GM19351 (cell line): ENCODE data around the gene CDS2.

Source experiments
- ATAC-seq: cut with Tn5 transposase; IDR thresholded peaks from one replicate; pipeline ENCODE4 v1.9.1; 2021; ENCODE audit warnings: mild to moderate bottlenecking, moderate library complexity; ENCODE audit not compliant: unreplicated experiment

Gene CDS2

DNA sequence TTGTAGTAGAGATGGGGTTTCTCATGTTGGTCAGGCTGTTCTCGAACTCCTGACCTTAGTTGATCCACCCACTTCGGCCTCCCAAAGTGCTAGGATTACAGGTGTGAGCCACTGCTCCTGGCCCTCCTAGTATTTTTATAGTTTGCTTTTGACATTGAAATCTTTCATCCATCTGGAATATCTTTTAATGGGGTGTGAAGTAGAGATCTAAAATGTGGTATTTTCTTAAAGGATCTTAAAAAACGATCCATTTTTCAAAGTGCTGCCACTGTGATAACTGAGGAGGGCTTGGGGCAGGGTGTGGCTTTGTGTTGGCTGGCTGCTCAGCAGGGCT, 23.1 kb downstream of the CDS2 start:
- ATAC-seq: no peak

DNA sequence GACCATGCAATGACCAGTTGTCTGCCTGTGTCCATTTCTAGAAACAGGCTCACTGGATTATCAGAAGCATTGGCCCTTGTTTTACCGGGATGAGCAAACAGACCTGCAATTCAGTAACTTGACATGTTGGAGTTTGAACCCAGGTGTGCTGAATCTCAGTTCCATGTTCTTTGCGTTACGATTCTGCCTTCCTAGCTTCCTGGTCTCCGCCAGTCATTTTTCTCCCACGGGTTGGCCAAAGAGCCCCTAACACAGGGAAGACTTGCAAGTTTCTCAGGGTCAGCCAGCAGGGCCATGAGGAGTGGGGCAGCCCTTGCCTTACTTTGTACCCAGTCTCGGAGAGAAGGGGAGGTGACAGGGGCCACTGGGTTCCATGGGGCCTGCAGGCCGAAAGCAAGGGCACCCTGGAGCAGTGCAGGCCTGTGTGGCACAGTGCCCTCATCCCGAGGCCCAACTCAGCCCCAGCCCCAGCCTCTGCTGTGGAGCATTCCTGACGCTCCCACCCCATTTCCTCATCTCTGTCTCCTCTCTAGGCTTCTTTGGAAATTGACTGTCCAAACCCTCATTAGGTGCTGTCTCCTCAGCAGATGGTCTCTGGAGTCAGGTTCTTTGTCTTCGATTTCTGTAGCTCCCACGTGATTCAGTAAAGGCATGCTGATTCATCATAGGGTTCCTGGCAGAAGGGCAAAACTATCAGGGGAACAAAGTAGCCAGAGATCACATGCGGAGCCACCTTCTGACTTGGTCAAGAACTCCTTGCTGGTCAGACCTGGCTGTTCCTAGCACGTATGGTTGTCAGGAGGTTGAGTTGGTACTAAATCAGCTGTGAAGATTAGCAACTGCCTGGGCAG, 23.6 kb downstream of the CDS2 start:
- no peak for ATAC-seq

DNA sequence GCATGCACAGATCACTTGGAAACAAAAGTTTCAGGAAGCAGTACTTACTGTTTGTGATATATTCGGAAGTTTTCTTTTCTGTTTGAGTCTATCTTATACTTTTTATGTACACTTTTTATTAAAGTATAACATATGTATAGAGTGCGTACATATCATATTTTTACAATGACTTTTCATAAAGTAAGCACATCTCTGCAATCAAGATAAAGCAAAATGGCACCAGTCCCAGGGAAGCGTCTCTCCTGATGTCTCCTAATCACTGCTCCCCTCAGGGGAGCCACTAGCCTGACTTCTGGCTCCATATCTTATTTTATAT, 26.3 kb downstream of the CDS2 start:
- no peak for ATAC-seq

DNA sequence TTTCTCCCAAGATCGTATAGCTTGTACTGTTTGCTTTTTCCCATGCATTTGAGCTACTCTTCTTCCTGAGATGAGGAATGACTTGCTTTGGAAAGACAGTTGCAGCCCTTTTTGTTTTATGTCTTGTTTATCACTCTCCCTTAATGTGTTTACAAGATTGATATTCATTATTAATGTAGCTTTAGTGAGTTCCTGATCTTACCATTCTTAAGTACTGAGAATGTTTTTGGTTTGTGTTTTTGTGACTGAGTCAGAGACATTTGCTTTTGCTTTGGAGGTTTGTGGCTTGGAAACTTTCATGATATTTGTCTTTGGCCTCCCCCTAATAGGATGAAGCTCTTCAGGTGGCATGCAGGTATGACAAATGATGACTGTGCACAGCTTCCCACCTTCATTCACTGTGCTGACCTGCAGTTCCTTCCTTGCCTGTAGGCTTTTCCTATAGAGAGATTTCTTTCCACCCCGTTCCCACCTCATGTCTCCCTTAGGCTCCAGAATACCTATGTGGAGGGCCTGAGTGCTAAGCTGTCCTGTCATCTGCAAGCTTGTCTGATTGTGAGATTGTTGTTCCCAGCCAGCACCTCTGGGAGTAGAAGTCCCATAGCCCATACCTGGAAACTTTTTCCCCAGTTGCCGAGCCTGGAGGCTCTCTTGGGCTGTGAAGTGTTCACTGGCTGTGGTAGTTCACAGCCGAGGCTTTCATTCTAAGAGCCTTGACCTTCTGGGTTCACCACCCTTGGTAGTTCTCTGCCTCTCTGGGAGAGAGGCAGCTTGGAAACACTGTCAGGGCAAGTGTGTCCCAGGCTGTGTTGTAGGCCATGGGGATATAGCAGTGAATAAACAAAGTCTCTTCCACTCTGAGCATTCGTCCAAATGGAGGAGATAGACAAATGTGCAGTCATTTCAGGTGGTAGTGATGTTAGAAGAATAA, 27.1 kb downstream of the CDS2 start:
- no peak for ATAC-seq

DNA sequence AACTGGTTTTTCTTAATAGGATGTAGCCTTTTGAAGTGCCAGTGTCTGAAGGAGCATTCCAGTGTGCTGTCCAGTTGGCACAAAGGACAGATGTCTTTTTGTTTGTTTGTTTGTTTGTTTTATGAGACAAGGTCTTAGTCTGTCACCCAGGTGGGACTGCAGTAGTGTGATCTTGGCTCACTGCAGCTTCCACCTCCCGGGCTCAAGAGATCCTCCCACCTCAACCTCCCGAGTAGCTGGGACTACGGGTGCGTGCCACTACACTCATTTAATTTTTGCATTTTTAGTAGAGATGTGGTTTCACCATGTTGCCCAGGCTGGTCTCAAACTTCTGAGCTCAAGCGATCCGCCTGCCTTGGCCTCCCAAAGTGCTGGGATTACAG, 27.7 kb downstream of the CDS2 start:
- no peak for ATAC-seq

DNA sequence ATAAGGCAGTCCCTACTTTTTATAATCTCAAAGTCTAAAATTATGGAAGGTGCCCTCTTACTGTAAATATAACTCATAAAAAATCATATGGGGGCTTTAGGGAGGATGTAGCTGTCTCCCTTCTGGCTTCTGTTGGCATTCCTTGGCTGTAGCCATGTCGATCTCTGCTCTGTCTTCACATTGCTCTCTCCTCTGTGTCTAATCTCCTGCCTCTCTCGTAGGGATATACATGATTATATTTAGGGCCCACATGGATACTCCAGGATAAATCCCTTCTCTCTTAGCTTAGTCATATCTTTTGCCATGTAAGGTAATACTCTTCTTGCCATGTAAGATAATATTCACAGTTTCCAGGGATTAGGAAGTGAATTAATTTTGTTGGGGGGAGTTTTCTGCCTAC, 28.6 kb downstream of the CDS2 start:
- ATAC-seq: no peak

DNA sequence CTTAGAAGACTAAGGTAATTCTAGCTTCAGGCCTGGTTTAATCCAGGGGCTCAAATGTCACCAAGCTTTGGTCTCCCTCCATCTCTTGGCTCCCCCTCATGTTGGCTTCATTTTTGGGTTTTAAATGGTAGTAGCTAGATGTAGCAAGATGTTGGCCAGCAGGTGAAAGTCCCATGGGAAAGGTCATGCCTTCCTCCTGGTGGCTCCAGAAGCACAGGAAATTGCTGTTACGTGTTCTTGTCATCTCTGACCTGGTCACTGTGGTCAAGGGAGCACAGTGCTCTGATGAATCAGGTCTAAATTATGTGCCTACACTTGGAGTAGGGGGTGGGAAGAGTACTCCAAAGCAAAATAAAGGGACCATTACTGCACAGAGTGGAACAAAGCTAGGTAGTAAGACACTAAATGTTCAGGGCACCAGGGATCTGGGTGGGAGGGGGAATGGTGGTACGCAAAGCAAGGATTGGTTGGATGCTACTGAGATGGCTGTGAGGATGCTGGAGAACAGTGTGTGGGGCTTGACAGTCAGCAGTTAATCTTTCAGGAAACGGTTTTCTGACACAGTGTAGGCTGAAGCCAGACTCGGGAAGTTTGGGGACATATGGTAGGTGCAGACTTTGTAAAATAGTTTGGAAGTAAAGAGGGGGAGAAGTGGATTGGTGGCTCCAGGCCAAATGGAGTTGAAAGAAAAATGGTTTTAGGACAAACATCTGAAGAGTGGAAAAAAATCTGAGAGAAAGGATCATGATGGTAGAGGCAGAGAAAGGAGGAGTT, 30.1 kb downstream of the CDS2 start:
- ATAC-seq: no peak

DNA sequence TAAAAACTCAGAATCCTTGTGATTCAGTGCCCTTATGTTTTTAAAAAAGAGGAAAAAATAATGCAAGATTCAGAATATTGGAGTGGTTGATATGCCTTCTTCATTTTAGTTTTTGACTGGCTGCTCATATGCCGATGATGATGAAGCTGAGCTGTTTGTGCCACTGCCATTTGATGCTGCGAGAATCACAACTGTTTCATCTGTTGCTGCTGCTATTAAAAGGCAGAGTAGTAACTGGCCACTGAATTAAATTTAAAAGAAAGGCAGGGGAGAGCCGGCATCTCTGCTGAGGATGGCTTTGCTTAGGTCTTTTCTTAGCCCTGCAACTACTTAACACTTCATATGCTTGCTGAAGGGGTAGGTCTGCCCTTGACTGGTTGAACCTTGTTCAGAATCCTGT, 33.1 kb downstream of the CDS2 start:
- ATAC-seq: no peak

DNA sequence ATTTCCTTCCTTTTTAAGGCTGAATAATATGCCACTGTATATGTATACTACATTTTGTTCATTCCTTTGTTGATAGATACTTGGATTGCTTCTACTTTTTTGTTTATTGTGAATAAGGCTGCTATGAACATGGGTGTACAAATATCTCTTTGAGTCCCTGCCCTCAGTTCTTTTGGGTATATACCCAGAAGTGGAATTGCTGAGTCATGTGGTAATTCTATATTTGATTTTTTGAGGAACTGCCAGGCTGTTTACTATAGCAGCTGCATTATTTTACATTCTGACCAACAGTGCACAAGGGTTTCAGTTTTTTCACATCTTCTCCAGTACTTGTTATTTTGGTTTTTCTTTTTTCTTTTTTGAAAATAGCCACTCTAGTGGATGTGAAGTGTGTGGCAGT, 34.1 kb downstream of the CDS2 start:
- no peak for ATAC-seq

DNA sequence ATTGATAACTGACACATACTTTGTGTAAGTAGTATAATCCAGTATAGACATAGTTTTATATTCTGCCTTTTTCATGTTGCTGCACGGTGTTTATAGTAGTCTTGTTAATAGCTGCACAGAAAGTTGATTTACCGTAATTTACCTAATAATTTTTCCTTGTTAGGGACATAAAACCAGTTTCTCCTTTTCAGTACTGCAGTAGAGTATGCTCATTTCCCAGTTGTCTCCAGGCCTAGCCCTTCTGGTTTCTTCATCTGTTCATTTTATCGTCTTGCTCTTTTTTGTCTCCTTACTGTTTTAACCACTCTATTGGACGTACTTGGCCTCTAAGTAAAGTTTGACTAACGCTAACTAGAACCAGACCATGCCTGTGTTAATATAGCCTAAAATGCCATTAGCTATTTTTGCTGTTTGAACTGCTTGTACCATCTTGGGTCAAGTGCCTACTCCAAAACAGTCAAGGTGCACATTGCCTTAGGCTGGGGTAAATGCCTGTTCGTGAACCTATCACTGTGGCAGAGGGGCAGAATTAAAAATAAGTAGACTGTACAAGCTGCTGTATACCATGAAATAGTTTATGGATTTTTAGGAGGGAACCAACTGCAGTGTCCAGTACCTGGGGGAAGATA, 34.8 kb downstream of the CDS2 start:
- ATAC-seq: no peak

DNA sequence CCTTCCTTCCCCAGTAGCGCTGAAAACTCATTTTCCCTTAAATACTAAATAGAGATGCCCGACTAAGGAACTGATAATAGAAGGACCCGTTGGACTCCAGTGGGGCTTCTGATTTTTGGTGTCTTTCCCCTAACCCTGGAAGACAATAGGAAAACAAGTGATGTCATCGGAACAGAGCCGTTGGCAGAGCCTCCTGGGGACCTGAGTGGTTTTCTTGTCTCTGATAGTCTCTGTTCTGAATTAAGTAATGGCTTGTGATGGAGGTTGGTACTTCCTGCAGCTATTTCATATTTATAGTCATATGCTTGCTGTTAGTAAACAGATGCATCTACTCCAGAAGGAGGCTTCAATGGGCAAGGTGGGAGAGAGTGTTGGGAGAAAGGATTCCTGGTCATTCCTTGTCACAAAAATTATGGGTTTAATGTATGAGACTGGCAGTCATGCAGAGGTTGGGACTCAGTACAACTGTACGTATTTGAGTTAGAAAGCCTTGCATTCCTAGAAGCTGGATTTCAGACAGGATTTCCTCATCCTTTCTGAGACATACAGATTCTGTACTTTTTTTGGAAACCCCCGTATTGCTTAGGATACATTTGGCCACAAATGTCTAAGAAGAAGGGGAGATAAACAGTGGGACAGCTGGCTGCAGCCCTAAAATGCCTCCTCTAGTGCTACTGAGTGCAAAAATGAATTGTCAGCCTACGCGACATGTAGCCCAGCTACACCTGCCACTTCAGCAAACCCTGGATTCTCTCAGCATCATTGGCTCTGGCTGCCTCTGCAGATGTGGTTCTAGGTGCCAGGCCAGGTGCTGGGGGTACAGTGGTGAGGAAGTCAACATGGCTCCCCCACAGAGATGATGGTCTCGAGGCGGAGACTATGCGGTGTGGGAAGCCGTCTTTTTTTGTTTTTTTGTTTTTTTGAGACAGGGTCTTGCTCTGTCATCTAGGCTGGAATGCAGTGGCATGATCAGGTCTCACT, 38.1 kb downstream of the CDS2 start:
- no peak for ATAC-seq

DNA sequence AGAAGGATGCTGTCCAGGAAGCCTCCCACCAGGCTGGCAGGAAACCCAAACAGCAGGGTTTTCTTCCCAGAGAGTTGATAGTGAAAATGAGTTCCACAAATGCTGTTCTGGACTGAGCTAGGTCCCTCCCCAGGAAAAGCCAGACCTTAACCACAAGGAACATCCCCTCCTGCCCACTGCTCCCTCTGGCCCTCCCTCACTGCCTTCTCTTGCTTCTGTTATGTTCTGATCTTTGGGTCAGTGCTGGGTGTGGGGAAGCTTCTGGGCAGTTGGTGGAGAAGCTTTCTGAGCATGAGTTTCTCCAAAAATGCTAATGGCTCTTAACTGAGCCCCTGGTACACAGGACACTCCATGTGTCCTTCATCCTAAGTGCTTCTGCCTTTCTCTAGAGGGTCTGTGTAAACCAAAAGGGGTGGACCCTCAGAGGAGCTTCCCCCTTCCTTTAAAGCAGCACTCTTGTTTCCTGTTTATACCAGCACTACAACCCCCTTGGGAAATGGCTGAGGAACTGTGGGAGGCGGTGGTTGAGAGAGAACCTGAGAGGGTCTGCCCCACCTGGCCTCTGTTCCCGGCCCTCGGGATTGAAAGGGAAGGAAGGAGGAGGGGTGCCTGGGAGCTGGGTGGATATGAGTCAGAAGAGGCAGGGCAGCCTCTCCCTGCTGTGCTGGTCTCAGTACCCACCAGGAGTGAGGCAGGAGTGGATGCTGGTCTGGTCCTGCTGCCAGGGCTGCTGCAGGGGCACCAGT, 42.0 kb downstream of the CDS2 start:
- ATAC-seq: no peak

DNA sequence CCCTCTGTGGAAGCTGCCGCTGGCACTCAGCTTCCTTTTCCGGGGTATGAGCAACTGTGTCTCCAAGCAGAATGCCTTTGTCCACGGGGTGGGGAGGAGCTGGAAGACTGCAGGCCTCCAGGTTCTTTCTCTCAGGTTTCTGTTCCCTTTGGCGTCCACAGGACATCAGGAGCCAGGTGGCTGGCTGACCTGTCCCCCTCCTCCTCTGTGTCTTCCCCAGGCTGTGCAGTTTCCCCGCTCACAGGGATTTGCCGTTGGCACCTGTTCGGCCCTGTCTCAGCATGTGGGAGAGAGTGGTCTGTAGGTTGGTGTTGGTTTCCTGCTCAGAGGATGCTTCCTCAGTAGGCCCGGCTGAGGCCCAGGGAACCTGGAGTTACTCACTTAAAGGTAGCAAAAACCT, 43.5 kb downstream of the CDS2 start:
- ATAC-seq: no peak

DNA sequence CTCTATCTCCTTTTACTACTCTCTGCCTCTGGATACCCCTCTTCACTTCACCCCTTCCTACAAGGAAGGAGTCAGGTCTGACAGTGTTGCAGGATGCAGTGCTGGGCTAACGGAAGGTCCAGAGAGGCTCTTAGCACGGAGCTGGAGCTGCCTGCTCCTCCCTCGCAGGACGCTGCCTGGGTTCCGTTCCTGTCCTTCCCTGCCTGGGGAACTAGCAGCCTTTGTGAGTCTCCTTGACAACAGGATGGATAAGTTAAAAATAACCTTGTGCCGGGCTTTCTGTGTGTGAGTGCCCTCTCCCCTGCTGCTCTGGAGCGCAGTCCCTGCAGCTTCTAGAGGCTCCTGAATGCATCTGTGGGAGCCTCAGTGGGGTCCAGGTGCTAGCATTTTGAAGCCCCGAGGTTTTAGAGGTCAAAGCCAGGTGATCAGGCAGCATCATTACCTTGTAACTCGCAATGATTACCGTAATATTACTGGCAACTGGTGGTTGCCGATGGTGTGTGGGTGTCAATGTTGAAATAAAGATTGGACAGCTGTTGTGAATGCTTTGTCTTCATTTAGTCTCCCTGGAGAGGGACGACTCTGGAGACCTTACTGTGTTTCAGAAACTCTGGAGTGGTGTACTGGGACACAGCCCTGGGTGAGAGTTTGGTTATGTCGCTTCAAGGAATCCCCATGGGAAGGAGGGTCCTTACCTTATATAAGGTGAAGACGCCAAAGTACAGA, 44.4 kb downstream of the CDS2 start:
- ATAC-seq: no peak

DNA sequence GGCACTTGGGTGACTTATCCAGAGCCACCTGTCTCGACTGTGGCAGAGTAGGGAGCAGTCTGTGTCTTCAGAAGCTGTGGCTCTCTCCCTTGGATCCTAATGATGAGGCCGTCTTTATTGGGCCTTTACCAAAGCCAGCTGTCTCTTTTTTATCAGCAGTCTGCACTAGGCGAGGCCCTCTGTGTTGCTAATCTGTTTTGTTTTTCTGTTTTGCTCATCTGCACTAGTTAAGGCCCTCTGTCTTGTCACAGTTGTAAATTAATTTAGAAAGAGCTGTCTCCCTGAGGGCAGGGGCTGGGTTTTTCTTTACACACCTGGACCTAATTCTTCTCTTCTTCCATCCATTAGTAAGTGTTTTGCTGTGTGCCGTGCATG, 45.0 kb downstream of the CDS2 start:
- ATAC-seq: peak; percentile 47

DNA sequence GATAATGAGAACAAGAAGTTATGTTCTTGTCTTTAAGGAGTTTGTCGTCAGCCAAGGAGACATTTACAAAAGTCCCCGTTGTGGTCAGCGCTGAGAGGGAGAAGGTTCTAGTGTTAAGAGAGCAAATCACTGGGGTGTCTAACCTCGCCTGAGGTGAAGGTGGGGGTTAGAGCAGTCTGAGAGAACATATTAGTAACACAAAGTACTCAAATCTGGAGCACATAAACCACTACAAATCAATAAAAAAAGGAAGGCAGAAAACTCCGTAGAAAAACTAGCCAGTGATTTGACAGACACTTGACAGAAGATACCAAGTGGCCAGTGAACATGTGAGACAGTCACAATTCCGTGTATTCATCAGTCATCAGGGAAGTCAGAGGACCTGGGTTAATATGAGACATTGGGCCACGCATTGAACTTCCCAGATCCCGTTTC, 45.4 kb downstream of the CDS2 start:
- ATAC-seq: peak; percentile 78

DNA sequence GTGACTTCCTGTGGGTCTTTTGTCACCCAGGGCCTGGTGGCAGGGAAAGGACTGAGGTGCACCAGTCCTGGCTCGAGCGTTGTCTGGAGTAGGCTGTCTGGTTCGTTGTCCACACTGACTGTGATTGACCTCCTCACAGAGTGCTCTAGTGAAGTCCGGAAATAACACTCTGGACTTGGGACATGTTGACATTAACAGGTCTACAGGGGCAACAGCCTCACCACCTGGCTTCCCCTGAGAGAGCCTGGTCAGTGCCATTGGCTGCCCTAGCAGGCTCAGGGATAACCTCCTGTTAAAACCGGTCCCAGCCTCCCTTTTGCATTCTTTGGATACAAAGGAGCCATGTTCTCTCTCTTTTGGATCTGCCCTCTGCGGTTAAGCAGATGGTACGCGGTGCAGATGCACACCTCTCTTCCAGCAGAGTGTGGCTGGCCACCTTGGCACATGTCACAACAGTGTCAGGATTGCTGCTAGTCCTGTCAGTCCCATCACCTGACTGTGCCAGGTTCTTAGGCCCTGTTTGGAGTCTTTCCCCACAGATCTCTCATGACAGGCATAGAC, 46.2 kb downstream of the CDS2 start:
- ATAC-seq: no peak

DNA sequence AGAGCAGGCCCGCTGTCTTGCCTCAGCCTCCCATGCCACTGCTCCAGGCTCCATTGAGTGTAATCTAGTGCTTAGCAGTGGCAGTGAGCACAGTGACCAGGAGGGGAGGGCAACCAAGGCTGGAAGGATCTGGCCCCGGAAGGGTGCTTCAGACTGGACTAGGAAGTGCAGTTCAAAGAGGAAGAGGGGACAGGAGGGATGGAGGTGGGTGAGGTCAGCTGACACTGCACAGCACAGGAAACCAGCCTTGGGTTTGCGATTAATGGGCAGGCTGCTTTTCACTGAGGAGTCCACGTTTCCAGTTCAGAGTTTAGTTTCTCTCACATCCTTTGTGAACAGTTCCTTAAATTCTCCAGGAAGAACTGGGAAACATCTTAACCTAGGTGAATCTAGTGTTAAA, 46.9 kb downstream of the CDS2 start:
- no peak for ATAC-seq
